Measurements from ENCODE around the gene FEZF1.

FEZF1 gene

GRCh38 chr7:122261442-122261841, 43.1 kb downstream of the FEZF1 start:
- DNase-seq, result no peak

GRCh38 chr7:122261016-122261415, 43.5 kb downstream of the FEZF1 start:
- no peak for DNase-seq

GRCh38 chr7:122260336-122260735, 44.2 kb downstream of the FEZF1 start:
- no peak for DNase-seq

GRCh38 chr7:122258971-122259370, 45.6 kb downstream of the FEZF1 start:
- no peak for DNase-seq

- no peak for DNase-seq
Measured at GRCh38 chr7:122257056-122257455, 47.5 kb downstream of the FEZF1 start.

GRCh38 chr7:122256046-122256445, 48.5 kb downstream of the FEZF1 start:
- no peak for DNase-seq

- DNase-seq, result no peak
Measured at GRCh38 chr7:122255454-122255853, 49.1 kb downstream of the FEZF1 start.
